Gastrocnemius medialis (tissue), 4 donors: ENCODE results near the gene OSGEPL1. TPM values are rescaled to one million over a fixed set of nuclear protein-coding genes. Genes with fewer than 3 reads are reported as not detected.

Experiments
- ATAC-seq, 2 donors: fragments of 150-250 bp; one replicate each; pipeline ENCODE4 v1.9.1; 2016
- DNase-seq, 2 donors: peaks; one replicate each; pipeline ENCODE4 v3.0.0-alpha.2; 2019
- H3K27ac ChIP-seq, 4 donors: fragments of 200-600 bp; sonication (generic); 1 replicate in 1 of 4; 2 replicates in 3 of 4; pipeline ENCODE4 v1.5.1; 2016 to 2018; ENCODE audit warnings: mild to moderate bottlenecking in 2 of 4, moderate library complexity in 1 of 4
- H3K27me3 ChIP-seq, 3 donors: fragments of 200-600 bp; sonication (generic) in 2 of 3; 1 replicate in 1 of 3; 2 replicates in 2 of 3; pipeline versions ENCODE4 v1.5.1 to v1.6.0; 2016 to 2019; ENCODE audit warnings: mild to moderate bottlenecking in 1 of 3, moderate library complexity in 1 of 3
- H3K36me3 ChIP-seq, 2 donors: fragments of 200-600 bp; sonication (generic) in 1 of 2; one replicate each; pipeline ENCODE4 v1.5.1; 2017 to 2018
- H3K4me1 ChIP-seq, 2 donors: fragments of 200-600 bp; sonication (generic) in 1 of 2; one replicate each; pipeline ENCODE4 v1.5.1; 2016 to 2017; ENCODE audit warnings: mild to moderate bottlenecking in 2 of 2
- H3K4me3 ChIP-seq, 4 donors: fragments of 200-600 bp; sonication (generic) in 3 of 4; 1 replicate in 1 of 4; 2 replicates in 3 of 4; pipeline ENCODE4 v1.5.1; 2016 to 2019; ENCODE audit warnings: mild to moderate bottlenecking in 2 of 4
- H3K9me3 ChIP-seq, 3 donors: fragments of 200-600 bp; sonication (generic) in 2 of 3; 1 replicate in 1 of 3; 2 replicates in 2 of 3; pipeline ENCODE4 v1.5.1; 2016 to 2019
- POLR2A ChIP-seq, 2 donors: fragments of 450-650 bp; IDR thresholded peaks; one replicate each; pipeline ENCODE4 v1.6.1; 2017; ENCODE audit warnings: antibody characterized with exemption in 2 of 2, mild to moderate bottlenecking in 2 of 2, moderate library complexity in 2 of 2
- in situ Hi-C, 4 donors: fragments of 200-750 bp; cut with MboI; loops; one replicate each; pipeline versions ENCODE4 v1.15.0 to v1.8.0; 2017; ENCODE audit warnings: low sequenced_read_pairs in 4 of 4
- intact Hi-C: fragments of 100-400 bp; cut with DNase I; formaldehyde crosslinking; loops from one replicate; pipeline ENCODE4 v1.15.1; 2023; ENCODE audit warnings: low total_unique reads
- total RNA-seq, 4 donors: library from RNA; depleted of rRNA; stranded (reverse); fragments of >200 nt; gene quantifications; one replicate each; pipeline versions ENCODE4 v1.1.0 to v1.2.3, GENCODE V29; 2016
- TF ChIP-seq, protein P1 (sequence below), 5 experiments: fragments of 450-650 bp in 3 of 5; fragments of 200-600 bp in 2 of 5; sonication (generic) in 2 of 5; IDR thresholded peaks in 4 of 5; conservative IDR thresholded peaks in 1 of 5; 1 replicate in 4 of 5; 2 replicates in 1 of 5; pipeline ENCODE4 v1.5.1; 2016 to 2019; ENCODE audit warnings: antibody characterized with exemption in 5 of 5, mild to moderate bottlenecking in 3 of 5, moderate library complexity in 3 of 5

OSGEPL1 gene
- total RNA-seq, 4 donors from 2014 or later = 2.1 to 15.6 (median 6.5) TPM

DNA sequence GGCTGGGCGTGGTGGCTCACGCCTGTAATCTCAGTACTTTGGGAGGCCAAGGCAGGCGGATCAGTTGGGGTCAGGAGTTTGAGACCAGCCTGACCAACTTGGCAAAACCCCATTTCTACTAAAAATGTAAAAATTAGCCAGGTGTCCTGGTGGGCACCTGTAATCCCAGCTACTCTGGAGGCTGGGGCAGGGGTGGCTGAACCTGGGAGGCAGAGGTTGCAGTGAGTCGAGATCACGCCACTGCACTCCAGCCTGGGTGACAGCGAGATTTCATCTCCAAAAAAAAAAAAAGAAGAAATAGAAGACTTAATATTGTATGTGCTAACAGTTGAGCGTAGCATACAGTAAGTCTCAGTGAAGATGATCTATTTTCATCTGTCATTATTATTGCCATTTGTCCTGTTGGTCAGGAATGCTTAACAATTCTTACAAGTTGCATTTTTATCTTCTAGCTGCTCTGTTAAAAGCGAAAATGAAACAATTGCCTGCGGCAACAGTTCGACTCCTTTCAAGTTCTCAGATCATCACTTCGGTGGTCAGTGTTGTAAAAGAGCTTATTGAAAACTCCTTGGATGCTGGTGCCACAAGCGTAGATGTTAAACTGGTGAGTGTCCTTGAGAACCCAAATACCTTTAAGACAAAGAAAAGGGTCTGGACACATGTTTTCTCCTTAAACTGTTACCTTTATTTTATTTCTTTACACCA lies 28.9 kb upstream of the OSGEPL1 start:
- Histone ChIP-seq H3K27me3 (no peaks in the 10 kb centered on the region), H3K36me3 (peaks cover 0 to 60% of the 10 kb centered on the region in 2 donors), H3K4me1 (no peaks in the 10 kb centered on the region), H3K4me3 (no peak overlapping the region), H3K9me3 (no peaks in the 10 kb centered on the region), H3K27ac (no peak overlapping the region)
- no peak for TF ChIP-seq POLR2A (IDR thresholded peaks at IDR 0.05)
- TF ChIP-seq, protein P1, sequence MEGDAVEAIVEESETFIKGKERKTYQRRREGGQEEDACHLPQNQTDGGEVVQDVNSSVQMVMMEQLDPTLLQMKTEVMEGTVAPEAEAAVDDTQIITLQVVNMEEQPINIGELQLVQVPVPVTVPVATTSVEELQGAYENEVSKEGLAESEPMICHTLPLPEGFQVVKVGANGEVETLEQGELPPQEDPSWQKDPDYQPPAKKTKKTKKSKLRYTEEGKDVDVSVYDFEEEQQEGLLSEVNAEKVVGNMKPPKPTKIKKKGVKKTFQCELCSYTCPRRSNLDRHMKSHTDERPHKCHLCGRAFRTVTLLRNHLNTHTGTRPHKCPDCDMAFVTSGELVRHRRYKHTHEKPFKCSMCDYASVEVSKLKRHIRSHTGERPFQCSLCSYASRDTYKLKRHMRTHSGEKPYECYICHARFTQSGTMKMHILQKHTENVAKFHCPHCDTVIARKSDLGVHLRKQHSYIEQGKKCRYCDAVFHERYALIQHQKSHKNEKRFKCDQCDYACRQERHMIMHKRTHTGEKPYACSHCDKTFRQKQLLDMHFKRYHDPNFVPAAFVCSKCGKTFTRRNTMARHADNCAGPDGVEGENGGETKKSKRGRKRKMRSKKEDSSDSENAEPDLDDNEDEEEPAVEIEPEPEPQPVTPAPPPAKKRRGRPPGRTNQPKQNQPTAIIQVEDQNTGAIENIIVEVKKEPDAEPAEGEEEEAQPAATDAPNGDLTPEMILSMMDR (IDR thresholded peaks at IDR 0.05 in 4 of 5, conservative IDR thresholded peaks at IDR 0.05 in 1 of 5) = no peak
- intact Hi-C loops = no loop called here
- in situ Hi-C loops = loop anchor here in 3 of 4 donors (10.0 to 25.0 kb wide), 3 partner anchors 271 to 283 kb away; partner anchors contain the start of gene MSTN (in 2 of the 3)
- ATAC-seq = no peak
- no peak for DNase-seq

DNA sequence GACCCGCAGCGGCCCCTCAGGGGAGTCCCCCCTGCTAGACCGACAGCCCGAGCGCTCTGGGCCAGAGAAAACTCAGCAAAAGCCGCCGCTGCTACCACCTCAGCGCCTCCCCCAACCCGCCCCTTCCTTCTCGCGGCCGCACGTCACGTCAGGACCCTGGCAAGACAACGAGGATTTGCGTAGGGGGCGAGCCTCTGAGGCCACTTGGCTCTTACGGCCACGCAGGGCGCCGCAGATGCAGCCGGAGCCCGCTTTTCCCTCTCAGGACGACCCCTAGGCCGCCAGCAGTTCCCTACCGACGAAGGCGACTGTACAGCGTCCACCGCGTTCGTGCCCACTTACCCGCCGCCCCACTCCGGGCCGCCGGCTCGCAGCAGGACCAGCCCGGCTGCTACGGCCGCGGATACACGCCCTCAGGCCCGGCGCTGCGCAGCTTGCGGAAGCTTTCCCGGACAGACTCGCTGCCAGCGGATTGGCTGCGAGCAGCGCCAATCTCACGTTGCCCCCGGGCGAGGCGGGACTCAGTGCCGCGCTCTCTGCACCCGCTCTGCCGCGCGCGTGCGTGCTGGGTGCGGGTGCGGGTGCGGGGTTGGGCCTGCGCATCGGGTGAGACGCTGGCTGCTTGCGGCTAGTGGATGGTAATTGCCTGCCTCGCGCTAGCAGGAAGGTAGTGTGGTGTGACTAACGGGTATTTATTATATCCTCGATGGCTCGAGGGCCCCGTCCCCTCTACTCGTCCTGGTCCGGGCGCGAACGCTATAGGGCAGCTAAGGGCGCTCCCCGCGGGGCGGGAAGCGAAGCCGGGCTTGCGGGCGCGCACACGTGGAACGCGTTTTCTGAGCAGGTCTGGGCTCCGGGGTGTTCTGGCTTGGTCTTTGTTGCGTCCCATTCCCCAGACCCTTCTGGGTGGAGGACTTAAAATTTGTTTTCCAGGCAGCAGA lies 21.6 kb upstream of the OSGEPL1 start, which contains the start of the genes ORMDL1 and PMS1:
Gene ORMDL1, minus strand, starts transcription at position 413 of the 941 bp plus-strand sequence. CDS start 1,744 bp downstream, outside the sequence.
Gene PMS1, plus strand, starts transcription at position 524 of the 941 bp plus-strand sequence. CDS start 7,360 bp downstream, outside the sequence.
- Histone ChIP-seq H3K4me1 (peaks cover 25 to 33% of the 10 kb centered on the region in 2 donors), H3K9me3 (no peaks in the 10 kb centered on the region), H3K27me3 (no peaks in the 10 kb centered on the region), H3K27ac (peak within 1 kb of the TSS; percentile 88 to 96 (median 94)), H3K4me3 (peak within 1 kb of the TSS; percentile 74 to 89 (median 81)), H3K36me3 (peaks cover 0 to 36% of the 10 kb centered on the region in 2 donors)
- TF ChIP-seq, protein P1 (IDR thresholded peaks at IDR 0.05 in 4 of 5, conservative IDR thresholded peaks at IDR 0.05 in 1 of 5) = no peak
- peak; percentile 92 to 94 for TF ChIP-seq POLR2A (IDR thresholded peaks at IDR 0.05)
- ATAC-seq = peak; percentile 92 to 93
- peak; percentile 92 to 94 for DNase-seq
- intact Hi-C loops (loop anchor here (1.0 to 10.0 kb wide), 6 partner anchors 22 to 863 kb away; partner anchors contain the start of genes ASNSD1, HIBCH, NAB1 and OSGEPL1), in situ Hi-C loops (loop anchor here in 2 of 4 donors (10.0 to 25.0 kb wide), 2 partner anchors 109 to 278 kb away; partner anchors contain the start of genes ANKAR (in 1 of the 2) and MSTN (in 1 of the 2))

DNA sequence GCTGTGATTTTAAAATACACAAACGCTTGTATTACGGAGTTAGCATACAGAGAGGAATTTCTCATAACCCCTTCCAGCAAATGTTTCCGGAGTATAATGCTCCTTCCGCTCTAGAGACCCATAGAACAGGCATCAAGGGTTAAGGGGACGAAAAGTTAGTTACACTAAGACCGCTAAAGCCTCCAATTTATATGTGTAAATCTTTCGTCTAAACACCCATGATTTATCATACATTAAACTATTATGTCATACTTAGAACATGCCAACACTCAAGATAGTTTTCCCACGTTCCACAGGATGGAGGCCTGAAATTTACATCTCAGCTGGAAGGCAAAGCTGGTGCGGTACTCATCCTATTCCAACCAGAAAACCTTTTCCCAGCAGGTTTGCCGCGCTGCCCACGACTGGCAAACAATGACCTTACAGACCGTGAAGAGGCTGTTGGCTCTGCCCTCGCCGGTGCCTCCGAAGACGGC lies 20.9 kb upstream of the OSGEPL1 start:
- H3K36me3 ChIP-seq = peaks cover 0 to 38% of the 10 kb centered on the region in 2 donors
- in situ Hi-C loops (loop anchor here in 2 of 4 donors (10.0 to 25.0 kb wide), 2 partner anchors 109 to 279 kb away; partner anchors contain the start of genes ANKAR (in 1 of the 2) and MSTN (in 1 of the 2)), intact Hi-C loops (loop anchor here (1.0 to 10.0 kb wide), 6 partner anchors 21 to 864 kb away; partner anchors contain the start of genes ASNSD1, HIBCH, NAB1 and OSGEPL1)
- H3K4me1 ChIP-seq = peaks cover 25 to 33% of the 10 kb centered on the region in 2 donors
- peak overlapping the region; percentile 88 to 96 (median 94) for H3K27ac ChIP-seq
- TF ChIP-seq, protein P1 (IDR thresholded peaks at IDR 0.05 in 4 of 5, conservative IDR thresholded peaks at IDR 0.05 in 1 of 5) = no peak
- no peak for TF ChIP-seq POLR2A (IDR thresholded peaks at IDR 0.05)
- ATAC-seq (peak in 1 of 2 donors; percentile 32), DNase-seq (no peak)
- H3K4me3 ChIP-seq = peak overlapping the region; percentile 74 to 89 (median 81)
- no peaks in the 10 kb centered on the region for H3K9me3 ChIP-seq
- H3K27me3 ChIP-seq = no peaks in the 10 kb centered on the region

DNA sequence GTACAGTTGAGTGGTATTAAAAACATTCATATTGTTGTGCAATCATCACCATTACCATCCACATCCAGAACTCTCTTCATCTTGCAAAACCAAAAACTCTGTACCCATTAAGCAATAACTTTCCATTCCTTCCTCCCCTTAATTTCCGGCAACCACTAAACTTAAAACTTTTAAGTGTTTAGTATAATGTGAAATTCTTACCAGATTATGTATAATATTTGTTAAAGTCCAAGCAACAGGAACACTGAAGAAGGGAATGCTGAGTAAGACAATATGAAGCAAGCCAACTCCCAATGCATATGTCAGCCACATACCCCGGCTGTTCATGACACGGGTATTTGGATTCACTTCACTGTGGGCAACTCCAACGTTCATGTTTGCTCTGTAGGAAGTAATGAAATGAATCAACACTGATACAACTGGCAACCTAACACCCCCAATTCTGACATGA lies 19.7 kb upstream of the OSGEPL1 start:
- DNase-seq (no peak), ATAC-seq (no peak)
- Histone ChIP-seq H3K36me3 (peaks cover 0 to 44% of the 10 kb centered on the region in 2 donors), H3K4me3 (peak overlapping the region in 3 of 4 donors; percentile 74 to 86 (median 76)), H3K27ac (peak overlapping the region; percentile 88 to 96 (median 94)), H3K4me1 (peaks cover 25 to 33% of the 10 kb centered on the region in 2 donors), H3K27me3 (no peaks in the 10 kb centered on the region), H3K9me3 (no peaks in the 10 kb centered on the region)
- in situ Hi-C loops (loop anchor here in 2 of 4 donors (10.0 to 25.0 kb wide), 2 partner anchors 107 to 280 kb away; partner anchors contain the start of genes ANKAR (in 1 of the 2) and MSTN (in 1 of the 2)), intact Hi-C loops (loop anchor here (5.0 to 10.0 kb wide), 5 partner anchors 55 to 865 kb away; partner anchors contain the start of genes ASNSD1, HIBCH, NAB1 and WDR75)
- TF ChIP-seq, protein P1 (IDR thresholded peaks at IDR 0.05 in 4 of 5, conservative IDR thresholded peaks at IDR 0.05 in 1 of 5) = no peak
- TF ChIP-seq POLR2A (IDR thresholded peaks at IDR 0.05) = no peak
